ENCODE measurements around the gene NME9. TPM values are rescaled to one million over a fixed set of nuclear protein-coding genes. Genes with fewer than 3 reads are reported as not detected.

The NME9 gene
- total and polyA plus RNA-seq, 2 donors (not counting 3 experiments of a cell fraction or from before 2014, with no cell fraction given): 0.08 TPM; not detected in 1

DNA sequence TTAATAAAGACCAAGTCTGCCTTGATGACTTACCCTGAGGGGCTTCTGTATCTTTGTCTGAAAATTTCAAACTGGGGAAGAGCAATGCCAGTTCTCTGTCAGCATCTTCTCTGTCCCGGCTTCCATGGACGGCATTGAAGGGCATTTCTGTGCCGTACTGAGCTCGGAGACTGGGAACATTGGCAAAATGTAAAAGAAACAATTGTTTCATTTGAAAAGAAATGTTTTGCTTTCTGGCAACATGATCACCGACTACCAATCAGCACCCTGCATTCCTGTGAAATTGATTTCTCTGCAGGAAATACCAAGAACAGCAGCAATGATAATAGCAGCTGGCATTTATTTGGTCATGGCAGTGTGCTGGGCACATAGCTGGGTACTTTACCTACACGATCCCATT, 26.2 kb downstream of the NME9 start:
- TF ChIP-seq CTCF (IDR thresholded peaks at IDR 0.05; ENCODE audit: extremely low read depth in 1 of 2, insufficient read depth in 1 of 2, low read depth in 1 of 2, low read length in 2 of 2) (no peak), MYC (IDR thresholded peaks at IDR 0.05; ENCODE audit: low read depth, low read length) (no peak), POLR2AphosphoS5 (IDR thresholded peaks at IDR 0.05; ENCODE audit: insufficient read depth, low read depth, low read length) (no peak), EZH2 (IDR thresholded peaks at IDR 0.05; ENCODE audit: borderline replicate concordance, low read depth, low read length, severe bottlenecking) (no peak), POLR2A (IDR thresholded peaks at IDR 0.05; ENCODE audit: low read depth, low read length) (no peak), GATA2 (IDR thresholded peaks at IDR 0.05; ENCODE audit: insufficient read depth, insufficient read length, low read depth, low read length) (no peak), JUN (IDR thresholded peaks at IDR 0.05; ENCODE audit: borderline replicate concordance, insufficient read depth, insufficient read length, low read depth) (no peak), MAX (IDR thresholded peaks at IDR 0.05; ENCODE audit: insufficient read depth, insufficient read length) (no peak), FOS (IDR thresholded peaks at IDR 0.05; ENCODE audit: borderline replicate concordance, insufficient read depth, low read length) (no peak)
- BruUV-seq (replicated peaks): no TSS peak
- POLR2A ChIA-PET: no interaction called here
- no peak overlapping the region for H2AFZ ChIP-seq (ENCODE audit: low read depth, low read length)
- H3K27ac ChIP-seq (ENCODE audit: insufficient read depth, low read depth, low read length): no peak overlapping the region
- peaks cover 0 to 2% of the 10 kb centered on the region in 2 experiments for H3K36me3 ChIP-seq (ENCODE audit: control insufficient read depth in 2 of 2, extremely low read depth in 1 of 2, insufficient read depth in 2 of 2, low read length in 2 of 2)
- no peaks in the 10 kb centered on the region for H3K9me3 ChIP-seq (replicated peaks; ENCODE audit: control insufficient read depth, insufficient read depth, low read length)
- no peaks in the 10 kb centered on the region for H4K20me1 ChIP-seq (replicated peaks; ENCODE audit: control insufficient read depth, extremely low read depth, insufficient read depth, low read length)
- H3K27me3 ChIP-seq (ENCODE audit: control insufficient read depth in 2 of 2, insufficient read depth in 2 of 2, low read length in 2 of 2): peaks cover 0 to 3% of the 10 kb centered on the region in 2 experiments
- DNase-seq (ENCODE audit: low read depth, low spot score): no peak
- no peaks in the 10 kb centered on the region for H3K9me1 ChIP-seq (replicated peaks; ENCODE audit: control insufficient read depth, extremely low read depth, insufficient read depth, low read length)
- CTCF ChIA-PET: interaction anchor here (0.8 to 1.4 kb wide), 2 partner anchors 12 to 20 kb away, joined by 3 to 6 read pairs; no protein-coding TSS in a partner anchor
- dilution Hi-C loops (cut with MboI; ENCODE audit: extremely low pct_ligation_motif_present, low sequenced_read_pairs): no loop called here
- no peaks in the 10 kb centered on the region for H3K4me1 ChIP-seq (ENCODE audit: control insufficient read depth, extremely low read depth, insufficient read depth, low read length)
- H3K79me2 ChIP-seq (ENCODE audit: control insufficient read depth, insufficient read depth, low read length): no peaks in the 10 kb centered on the region
- no peak overlapping the region for H3K9ac ChIP-seq (replicated peaks; ENCODE audit: extremely low read depth, insufficient read depth, low read length)
- FAIRE-seq: no peak
- no peak overlapping the region for H3K4me2 ChIP-seq (ENCODE audit: insufficient read depth, low read length)
- no peak overlapping the region for H3K4me3 ChIP-seq (replicated peaks in 1 of 3; ENCODE audit: insufficient read depth in 1 of 3, low read depth in 1 of 3, low read length in 3 of 3)
- intact Hi-C loops (cut with micrococcal nuclease): no loop called here

Measured in endothelial cell of umbilical vein (primary cell).